ENCODE results near the gene WDR38.

GRCh38 chr9:124894035-124894740 lies 40.9 kb downstream of the WDR38 start:
- TF ChIP-seq CTCF (IDR thresholded peaks at IDR 0.05; ENCODE audit: low read depth, low read length, missing input control) (no peak), RAD21 (IDR thresholded peaks at IDR 0.05) (no peak), YY1 (IDR thresholded peaks at IDR 0.05) (no peak), JUND (IDR thresholded peaks at IDR 0.05) (no peak)

Measured in liver (tissue), 3 donors.